Naive thymus-derived CD4-positive, alpha-beta T cell (primary cell): Measurements from ENCODE around the gene HTT. TPM values are rescaled to one million over a fixed set of nuclear protein-coding genes. Genes with fewer than 3 reads are reported as not detected.

Source experiments
- ATAC-seq: fragments of 150-1000 bp; cut with Tn5 transposase; 2 replicates; pipeline ENCODE4 v1.10.0; 2021; ENCODE audit warnings: mild to moderate bottlenecking, moderate library complexity
- CTCF ChIA-PET: fragments of 350-600 bp; sonication (Branson Sonifier 250); formaldehyde crosslinking; loops from one replicate; lab custom pipeline; 2021; ENCODE audit warnings: antibody characterized with exemption; lab: Charles Lee
- POLR2A ChIA-PET: fragments of 350-600 bp; sonication (Branson Sonifier 250); formaldehyde crosslinking; loops from one replicate; lab custom pipeline; 2021; ENCODE audit warnings: antibody characterized with exemption, inconsistent platforms; lab: Charles Lee
- DNase-seq, 9 donors: peaks; one replicate each; pipeline versions ENCODE4 v3.0.0 to v3.0.0-alpha.2; 2020 to 2022; ENCODE audit warnings: mixed read lengths in 1 of 9
- H3K27ac ChIP-seq: one replicate; pipeline ENCODE4 v1.7.0; 2013; ENCODE audit warnings: mild to moderate bottlenecking, low read depth, low read length, moderate library complexity
- H3K27me3 ChIP-seq, 2 donors: one replicate each; pipeline ENCODE4 v1.7.0; 2013; ENCODE audit warnings: low read length in 2 of 2, mild to moderate bottlenecking in 2 of 2, moderate library complexity in 2 of 2; ENCODE audit not compliant: control insufficient read depth in 2 of 2, insufficient read depth in 2 of 2
- H3K36me3 ChIP-seq, 3 experiments: 1 replicate in 2 of 3; 2 replicates in 1 of 3; pipeline ENCODE4 v1.7.0; 2013; ENCODE audit warnings: low read length in 3 of 3, mild to moderate bottlenecking in 3 of 3, moderate library complexity in 1 of 3; ENCODE audit not compliant: insufficient read depth in 3 of 3, control insufficient read depth in 2 of 3
- H3K4me1 ChIP-seq, 2 donors: one replicate each; pipeline ENCODE4 v1.7.0; 2013; ENCODE audit warnings: low read length in 2 of 2, mild to moderate bottlenecking in 2 of 2, moderate library complexity in 1 of 2; ENCODE audit not compliant: control insufficient read depth in 2 of 2, insufficient read depth in 2 of 2
- H3K4me3 ChIP-seq: 2 replicates; pipeline ENCODE4 v1.7.0; 2013; ENCODE audit warnings: mild to moderate bottlenecking, low read length
- H3K9me3 ChIP-seq, 3 experiments: 1 replicate in 2 of 3; 2 replicates in 1 of 3; pipeline ENCODE4 v1.7.0; 2013; ENCODE audit warnings: low read length in 3 of 3; ENCODE audit not compliant: control insufficient read depth in 2 of 3
- H3K27ac Mint-ChIP-seq, 9 donors: one replicate each; pipeline ENCODE4 v1.8.0; 2020 to 2022; ENCODE audit warnings: mixed read lengths in 9 of 9, mild to moderate bottlenecking in 8 of 9, moderate library complexity in 5 of 9, inconsistent platforms in 2 of 9
- H3K27me3 Mint-ChIP-seq, 5 donors: one replicate each; pipeline ENCODE4 v1.8.0; 2021 to 2022; ENCODE audit warnings: mixed read lengths in 5 of 5, mild to moderate bottlenecking in 1 of 5
- H3K36me3 Mint-ChIP-seq, 5 donors: one replicate each; pipeline ENCODE4 v1.8.0; 2020 to 2022; ENCODE audit warnings: mixed read lengths in 5 of 5, mild to moderate bottlenecking in 3 of 5, inconsistent platforms in 1 of 5
- H3K4me1 Mint-ChIP-seq, 7 donors: one replicate each; pipeline ENCODE4 v1.8.0; 2020 to 2022; ENCODE audit warnings: mixed read lengths in 7 of 7, mild to moderate bottlenecking in 3 of 7, inconsistent platforms in 1 of 7
- H3K4me3 Mint-ChIP-seq, 10 donors: one replicate each; pipeline ENCODE4 v1.8.0; 2020 to 2022; ENCODE audit warnings: mild to moderate bottlenecking in 10 of 10, mixed read lengths in 10 of 10, moderate library complexity in 6 of 10, inconsistent platforms in 2 of 10
- H3K9me3 Mint-ChIP-seq, 11 donors: one replicate each; pipeline ENCODE4 v1.8.0; 2020 to 2022; ENCODE audit warnings: mixed read lengths in 11 of 11, mild to moderate bottlenecking in 4 of 11, inconsistent platforms in 1 of 11, moderate library complexity in 1 of 11
- intact Hi-C, 2 donors: fragments of 100-400 bp; cut with micrococcal nuclease; formaldehyde crosslinking; loops; one replicate each; pipeline ENCODE4 v1.15.1; 2023
- polyA plus RNA-seq, 2 donors: library from polyadenylated mRNA; unstranded; fragments of 300-500 nt; fragmentation: Illumina TruSeq; gene quantifications; one replicate each; pipeline ENCODE4 v1.2.3, GENCODE V29; 2021
- total RNA-seq, 6 experiments: library from RNA in 5 of 6; stranded (reverse) in 5 of 6; gene quantifications; 1 replicate in 5 of 6; 2 replicates in 1 of 6; pipeline ENCODE4 v1.2.3 and lab custom pipeline; 2021 to 2026

Gene HTT
- total and polyA plus RNA-seq, 7 experiments from 2014 or later: 2.4 to 115 (median 71.6) TPM

DNA sequence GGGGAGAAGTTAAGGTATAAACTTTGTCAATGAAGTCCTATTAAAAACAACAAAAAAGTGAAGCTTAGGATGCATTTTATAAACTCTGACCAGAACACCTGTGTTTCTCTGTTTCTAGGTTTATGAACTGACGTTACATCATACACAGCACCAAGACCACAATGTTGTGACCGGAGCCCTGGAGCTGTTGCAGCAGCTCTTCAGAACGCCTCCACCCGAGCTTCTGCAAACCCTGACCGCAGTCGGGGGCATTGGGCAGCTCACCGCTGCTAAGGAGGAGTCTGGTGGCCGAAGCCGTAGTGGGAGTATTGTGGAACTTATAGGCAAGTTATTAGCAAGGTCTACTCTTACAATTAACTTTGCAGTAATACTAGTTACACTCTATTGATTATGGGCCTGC is 46.6 kb downstream of the HTT start:
- peaks cover 5 to 27% (median 19%) of the 10 kb centered on the region in 7 donors for H3K4me1 Mint-ChIP-seq
- Histone ChIP-seq H3K27ac (no peak overlapping the region), H3K4me3 (no peak overlapping the region), H3K27me3 (no peaks in the 10 kb centered on the region), H3K4me1 (peaks cover 0 to 6% of the 10 kb centered on the region in 2 donors), H3K36me3 (peaks cover 6 to 53% (median 11%) of the 10 kb centered on the region in 3 experiments), H3K9me3 (no peaks in the 10 kb centered on the region)
- DNase-seq: no peak
- H3K36me3 Mint-ChIP-seq: peaks cover 0 to 52% (median 27%) of the 10 kb centered on the region in 5 donors
- POLR2A ChIA-PET: no interaction called here
- CTCF ChIA-PET: no interaction called here
- no peaks in the 10 kb centered on the region for H3K27me3 Mint-ChIP-seq
- peak overlapping the region in 3 of 9 donors; percentile 65 to 81 (median 68) for H3K27ac Mint-ChIP-seq
- H3K9me3 Mint-ChIP-seq: no peaks in the 10 kb centered on the region
- ATAC-seq: no peak
- intact Hi-C loops: no loop called here
- no peak overlapping the region for H3K4me3 Mint-ChIP-seq

DNA sequence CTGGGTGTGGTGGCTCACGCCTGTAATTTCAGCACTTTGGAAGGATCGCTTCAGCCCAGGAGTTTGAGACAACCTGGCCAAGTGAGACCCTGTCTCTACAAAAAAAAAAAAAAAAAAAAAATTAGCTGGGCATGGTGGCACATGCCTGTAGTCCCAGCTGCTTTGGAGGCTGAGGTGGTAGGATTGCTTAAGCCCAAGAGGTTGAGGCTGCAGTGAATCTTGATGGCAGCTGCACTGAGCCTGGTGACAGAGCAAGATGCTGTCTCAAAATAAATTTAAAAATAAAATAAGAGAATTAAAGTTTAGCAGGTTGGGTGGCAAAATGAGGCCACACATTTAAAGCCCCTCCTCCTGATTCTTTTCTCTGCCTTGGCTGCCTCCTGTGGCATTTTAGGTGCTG is 47.1 kb downstream of the HTT start:
- peak overlapping the region; percentile 53 for H3K27ac ChIP-seq
- DNase-seq: no peak
- no peaks in the 10 kb centered on the region for H3K9me3 ChIP-seq
- H3K27me3 ChIP-seq: no peaks in the 10 kb centered on the region
- peaks cover 5 to 27% (median 19%) of the 10 kb centered on the region in 7 donors for H3K4me1 Mint-ChIP-seq
- no peak for ATAC-seq
- no peaks in the 10 kb centered on the region for H3K9me3 Mint-ChIP-seq
- intact Hi-C loops: no loop called here
- ChIA-PET CTCF (no interaction called here), POLR2A (no interaction called here)
- no peaks in the 10 kb centered on the region for H3K27me3 Mint-ChIP-seq
- peaks cover under 1 to 51% (median 8%) of the 10 kb centered on the region in 3 experiments for H3K36me3 ChIP-seq
- H3K4me3 ChIP-seq: no peak overlapping the region
- H3K4me1 ChIP-seq: peaks cover 0 to 6% of the 10 kb centered on the region in 2 donors
- peak overlapping the region in 4 of 9 donors; percentile 65 to 90 (median 74) for H3K27ac Mint-ChIP-seq
- H3K4me3 Mint-ChIP-seq: no peak overlapping the region
- peaks cover 0 to 49% (median 23%) of the 10 kb centered on the region in 5 donors for H3K36me3 Mint-ChIP-seq

DNA sequence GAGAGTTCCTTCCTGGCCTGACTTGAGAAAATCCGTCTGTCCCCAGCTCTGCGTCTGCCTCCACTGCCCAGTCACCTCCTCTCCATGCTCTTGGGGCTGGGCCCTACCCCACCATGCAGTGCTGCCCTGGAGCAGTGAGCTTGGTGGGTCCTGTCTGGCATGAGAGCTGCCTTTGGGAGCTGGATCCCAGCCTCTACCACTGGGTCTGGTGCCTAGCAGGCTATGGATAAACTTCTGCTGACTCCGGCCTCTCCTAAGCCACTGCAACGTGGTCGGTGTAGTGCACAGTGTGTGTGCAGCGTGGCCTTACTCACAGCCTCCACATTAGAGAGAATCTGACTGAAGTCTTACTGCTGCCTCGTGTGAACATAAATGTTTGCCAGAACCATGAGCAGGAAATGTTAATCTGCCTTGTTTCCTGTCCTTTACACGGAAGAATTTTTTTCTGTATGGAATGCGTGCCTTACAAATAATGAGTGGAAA is 47.6 kb downstream of the HTT start:
- intact Hi-C loops: no loop called here
- peaks cover 5 to 27% (median 19%) of the 10 kb centered on the region in 7 donors for H3K4me1 Mint-ChIP-seq
- H3K27me3 ChIP-seq: no peaks in the 10 kb centered on the region
- CTCF ChIA-PET: interaction anchor here (0.8 to 1.7 kb wide), 2 partner anchors 9 to 15 kb away, joined by 3 to 6 read pairs; no protein-coding TSS in a partner anchor
- peak; percentile 20 for ATAC-seq
- H3K27me3 Mint-ChIP-seq: no peaks in the 10 kb centered on the region
- H3K9me3 Mint-ChIP-seq: no peaks in the 10 kb centered on the region
- H3K27ac Mint-ChIP-seq: peak overlapping the region; percentile 65 to 90 (median 76)
- no peaks in the 10 kb centered on the region for H3K9me3 ChIP-seq
- H3K27ac ChIP-seq: peak overlapping the region; percentile 53
- peaks cover 0 to 51% (median 12%) of the 10 kb centered on the region in 3 experiments for H3K36me3 ChIP-seq
- DNase-seq: peak in 1 of 9 donors; percentile 2
- POLR2A ChIA-PET: interaction anchor here (1.6 kb wide), 1 partner anchor 8 kb away, joined by 3 read pairs; no protein-coding TSS in a partner anchor
- peaks cover 0 to 54% (median 22%) of the 10 kb centered on the region in 5 donors for H3K36me3 Mint-ChIP-seq
- H3K4me3 ChIP-seq: no peak overlapping the region
- peak overlapping the region in 9 of 10 donors; percentile 19 to 67 (median 51) for H3K4me3 Mint-ChIP-seq
- H3K4me1 ChIP-seq: peaks cover 0 to 6% of the 10 kb centered on the region in 2 donors

DNA sequence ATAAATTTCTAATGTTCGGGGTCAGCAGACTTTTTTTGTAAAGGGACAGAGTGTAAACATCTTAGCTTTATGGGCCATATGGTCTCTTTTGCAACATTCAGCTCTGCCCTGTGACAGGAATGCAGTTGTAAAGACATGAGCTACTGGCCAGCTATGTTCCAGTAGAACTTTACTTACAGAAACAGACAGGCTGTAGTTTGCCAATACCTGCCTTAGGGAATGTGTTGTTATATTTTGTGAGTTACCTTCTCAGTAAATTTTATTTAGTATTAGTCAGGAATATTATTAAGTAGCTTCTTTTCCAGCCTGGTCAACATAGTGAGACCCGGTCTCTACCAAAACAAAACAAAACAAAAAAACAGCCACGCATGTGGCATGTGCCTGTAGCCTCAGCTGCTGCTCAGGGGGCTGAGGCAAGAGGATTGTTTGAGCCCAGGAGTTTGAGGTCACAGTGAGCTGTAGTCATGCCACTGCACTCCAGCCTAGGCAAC is 48.7 kb downstream of the HTT start:
- Mint-ChIP-seq H3K36me3 (peaks cover 3 to 57% (median 22%) of the 10 kb centered on the region in 5 donors), H3K9me3 (no peaks in the 10 kb centered on the region), H3K27ac (peak overlapping the region in 4 of 9 donors; percentile 49 to 90 (median 77)), H3K4me3 (no peak overlapping the region), H3K4me1 (peaks cover 5 to 27% (median 19%) of the 10 kb centered on the region in 7 donors), H3K27me3 (no peaks in the 10 kb centered on the region)
- ChIA-PET POLR2A (interaction anchor here (0.6 to 1.6 kb wide), 2 partner anchors 9 to 1110 kb away, joined by 3 to 5 read pairs; no protein-coding TSS in a partner anchor), CTCF (interaction anchor here (0.8 to 1.7 kb wide), 2 partner anchors 10 to 16 kb away, joined by 3 to 6 read pairs; no protein-coding TSS in a partner anchor)
- no peak for ATAC-seq
- peaks cover 0 to 54% (median 4%) of the 10 kb centered on the region in 3 experiments for H3K36me3 ChIP-seq
- H3K27me3 ChIP-seq: no peaks in the 10 kb centered on the region
- no peak overlapping the region for H3K27ac ChIP-seq
- no peak for DNase-seq
- intact Hi-C loops: no loop called here
- H3K4me1 ChIP-seq: peaks cover 0 to 6% of the 10 kb centered on the region in 2 donors
- no peak overlapping the region for H3K4me3 ChIP-seq
- H3K9me3 ChIP-seq: no peaks in the 10 kb centered on the region

DNA sequence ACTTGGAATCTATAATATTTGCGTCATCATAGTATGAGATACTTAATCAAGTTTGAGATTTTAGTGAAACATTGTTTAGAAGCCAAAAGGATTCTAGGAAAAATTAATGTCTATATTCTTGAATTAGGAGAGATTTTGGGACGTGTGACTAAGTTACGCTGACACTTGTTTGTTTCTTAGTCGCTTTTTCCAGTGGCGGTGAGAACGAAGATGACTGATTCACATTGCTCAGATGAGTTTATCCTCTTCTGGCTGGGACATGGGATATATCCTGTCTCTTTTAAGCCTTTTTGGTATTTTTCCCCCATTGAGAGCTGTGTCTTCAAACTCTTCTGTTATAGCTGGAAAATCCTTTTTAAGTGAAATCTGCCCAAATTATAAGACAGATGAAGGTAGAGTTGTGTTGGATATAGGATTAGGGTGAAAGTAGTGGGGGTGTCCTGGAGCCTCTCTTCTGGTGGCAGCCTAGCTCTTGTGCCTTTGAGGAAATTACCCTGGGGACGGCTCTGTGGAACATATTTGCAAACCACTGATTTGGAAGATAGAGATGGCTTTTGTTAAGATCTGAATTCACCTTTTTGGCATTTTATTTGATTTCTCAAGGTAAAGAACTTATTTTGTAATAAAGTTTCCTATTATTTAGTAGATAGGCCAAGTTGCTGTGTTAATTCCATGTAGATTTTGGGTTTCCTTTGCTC is 49.7 kb downstream of the HTT start:
- Histone ChIP-seq H3K4me3 (no peak overlapping the region), H3K27ac (no peak overlapping the region), H3K27me3 (no peaks in the 10 kb centered on the region), H3K9me3 (no peaks in the 10 kb centered on the region), H3K36me3 (peaks cover 0 to 51% (median 4%) of the 10 kb centered on the region in 3 experiments), H3K4me1 (peaks cover 0 to 6% of the 10 kb centered on the region in 2 donors)
- peak overlapping the region in 1 of 9 donors; percentile 38 for H3K27ac Mint-ChIP-seq
- ChIA-PET CTCF (interaction anchor here (0.8 kb wide), 1 partner anchor 16 kb away, joined by 4 read pairs; no protein-coding TSS in a partner anchor), POLR2A (no interaction called here)
- no peaks in the 10 kb centered on the region for H3K9me3 Mint-ChIP-seq
- H3K4me3 Mint-ChIP-seq: no peak overlapping the region
- no peaks in the 10 kb centered on the region for H3K27me3 Mint-ChIP-seq
- DNase-seq (no peak), ATAC-seq (no peak)
- H3K4me1 Mint-ChIP-seq: peaks cover 5 to 27% (median 19%) of the 10 kb centered on the region in 7 donors
- H3K36me3 Mint-ChIP-seq: peaks cover 8 to 56% (median 24%) of the 10 kb centered on the region in 5 donors
- intact Hi-C loops: no loop called here

DNA sequence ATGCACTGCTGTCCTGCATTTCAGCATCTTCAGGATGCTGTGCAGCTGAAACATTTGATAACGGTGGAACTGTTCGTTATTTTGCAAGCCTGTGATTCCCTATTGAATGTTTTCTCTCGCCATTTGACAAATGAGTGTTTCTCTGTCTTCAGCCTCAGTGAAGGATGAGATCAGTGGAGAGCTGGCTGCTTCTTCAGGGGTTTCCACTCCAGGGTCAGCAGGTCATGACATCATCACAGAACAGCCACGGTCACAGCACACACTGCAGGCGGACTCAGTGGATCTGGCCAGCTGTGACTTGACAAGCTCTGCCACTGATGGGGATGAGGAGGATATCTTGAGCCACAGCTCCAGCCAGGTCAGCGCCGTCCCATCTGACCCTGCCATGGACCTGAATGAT is 52.6 kb downstream of the HTT start:
- Mint-ChIP-seq H3K9me3 (no peaks in the 10 kb centered on the region), H3K4me3 (no peak overlapping the region), H3K36me3 (peaks cover 27 to 69% (median 30%) of the 10 kb centered on the region in 5 donors), H3K4me1 (peaks cover 2 to 10% (median 9%) of the 10 kb centered on the region in 7 donors), H3K27me3 (no peaks in the 10 kb centered on the region), H3K27ac (no peak overlapping the region)
- H3K9me3 ChIP-seq: no peaks in the 10 kb centered on the region
- intact Hi-C loops: no loop called here
- H3K4me3 ChIP-seq: no peak overlapping the region
- DNase-seq (no peak), ATAC-seq (no peak)
- H3K36me3 ChIP-seq: peaks cover 4 to 62% (median 24%) of the 10 kb centered on the region in 3 experiments
- H3K4me1 ChIP-seq: peaks cover 0 to 3% of the 10 kb centered on the region in 2 donors
- no peak overlapping the region for H3K27ac ChIP-seq
- H3K27me3 ChIP-seq: no peaks in the 10 kb centered on the region
- POLR2A ChIA-PET: no interaction called here
- CTCF ChIA-PET: interaction anchor here (0.7 kb wide), 1 partner anchor 143 kb away, joined by 3 read pairs; no protein-coding TSS in a partner anchor
